Mesendoderm (in vitro differentiated cells): ENCODE results near the gene BOLA1. TPM values are rescaled to one million over a fixed set of nuclear protein-coding genes. Genes with fewer than 3 reads are reported as not detected.
"Not testable (repeated sequence)": the region's sequence is repeated elsewhere in the genome, so short reads cannot be mapped to it uniquely, and the experiment has no call there.

Source experiments
- DNase-seq: peaks from one replicate; pipeline ENCODE4 v3.0.0; 2013
- H2AK5ac ChIP-seq: 2 replicates; pipeline ENCODE4 v1.6.1; 2013; ENCODE audit warnings: low read length, inconsistent platforms
- H2BK120ac ChIP-seq: 2 replicates; pipeline ENCODE4 v1.6.1; 2013; ENCODE audit warnings: low read depth, mild to moderate bottlenecking, low read length, moderate library complexity, mixed read lengths
- H2BK15ac ChIP-seq: replicated peaks from 2 replicates; pipeline ENCODE4 v1.6.1; 2013; ENCODE audit warnings: low read depth, mild to moderate bottlenecking, moderate library complexity
- H2BK5ac ChIP-seq: 2 replicates; pipeline ENCODE4 v1.6.1; 2013; ENCODE audit warnings: low read length, inconsistent platforms
- H3K18ac ChIP-seq: 2 replicates; pipeline ENCODE4 v1.6.1; 2013; ENCODE audit warnings: mild to moderate bottlenecking, low read length, mixed read lengths
- H3K23ac ChIP-seq: one replicate; pipeline ENCODE4 v1.6.1; 2013; ENCODE audit warnings: low read length
- H3K27ac ChIP-seq: 2 replicates; pipeline ENCODE4 v1.5.1; 2013; ENCODE audit warnings: low read depth, mild to moderate bottlenecking, inconsistent platforms, low read length, moderate library complexity
- H3K27me3 ChIP-seq: 2 replicates; pipeline ENCODE4 v1.6.1; 2013; ENCODE audit warnings: low read length, control low read depth, mild to moderate bottlenecking, inconsistent platforms; ENCODE audit not compliant: insufficient read depth, poor library complexity
- H3K36me3 ChIP-seq: 2 replicates; pipeline ENCODE4 v1.6.1; 2013; ENCODE audit warnings: low read length, inconsistent platforms; ENCODE audit not compliant: control insufficient read depth, insufficient read depth
- H3K4ac ChIP-seq: one replicate; pipeline ENCODE4 v1.6.1; 2013; ENCODE audit warnings: low read depth, mild to moderate bottlenecking, low read length, moderate library complexity
- H3K4me1 ChIP-seq: 2 replicates; pipeline ENCODE4 v1.6.1; 2013; ENCODE audit warnings: low read depth, low read length, inconsistent platforms; ENCODE audit not compliant: control insufficient read depth
- H3K4me2 ChIP-seq: 2 replicates; pipeline ENCODE4 v1.6.1; 2013; ENCODE audit warnings: low read length
- H3K4me3 ChIP-seq: 2 replicates; pipeline ENCODE4 v1.5.1; 2013; ENCODE audit warnings: mild to moderate bottlenecking, low read length
- H3K56ac ChIP-seq: one replicate; pipeline ENCODE4 v1.6.1; 2013; ENCODE audit warnings: low read length
- H3K79me1 ChIP-seq: 2 replicates; pipeline ENCODE4 v1.6.1; 2013; ENCODE audit warnings: low read length, inconsistent platforms
- H3K79me2 ChIP-seq: 2 replicates; pipeline ENCODE4 v1.6.1; 2013; ENCODE audit warnings: mild to moderate bottlenecking, low read length; ENCODE audit not compliant: control insufficient read depth, insufficient read depth
- H3K9ac ChIP-seq: 2 replicates; pipeline ENCODE4 v1.6.1; 2013; ENCODE audit warnings: low read length, inconsistent platforms
- H4K5ac ChIP-seq: one replicate; pipeline ENCODE4 v1.6.1; 2013; ENCODE audit warnings: low read length
- H4K8ac ChIP-seq: one replicate; pipeline ENCODE4 v1.6.1; 2013; ENCODE audit warnings: low read depth, mild to moderate bottlenecking, control low read depth, low read length, moderate library complexity
- WGBS: extraction: QIAGEN DNeasy Blood & Tissue Kit; methylation state at CpG from one replicate; pipeline ENCODE4 v1.1.7; 2013; ENCODE audit warnings: low lambda C conversion rate, missing lambda C conversion rate; ENCODE audit not compliant: insufficient coverage; ENCODE audit errors: extremely low coverage; 5-methylcytosine and 5-hydroxymethylcytosine counted together
- polyA plus RNA-seq, 2 experiments: library from polyadenylated mRNA; stranded (reverse); fragments of 200-250 nt; gene quantifications; one replicate each; pipeline ENCODE4 v1.2.3, GENCODE V29; 2013

The BOLA1 gene
- 6.0 TPM for polyA plus RNA-seq (2013, experiment 1 of 2)
- 6.8 TPM for polyA plus RNA-seq (2013, experiment 2 of 2)

DNA sequence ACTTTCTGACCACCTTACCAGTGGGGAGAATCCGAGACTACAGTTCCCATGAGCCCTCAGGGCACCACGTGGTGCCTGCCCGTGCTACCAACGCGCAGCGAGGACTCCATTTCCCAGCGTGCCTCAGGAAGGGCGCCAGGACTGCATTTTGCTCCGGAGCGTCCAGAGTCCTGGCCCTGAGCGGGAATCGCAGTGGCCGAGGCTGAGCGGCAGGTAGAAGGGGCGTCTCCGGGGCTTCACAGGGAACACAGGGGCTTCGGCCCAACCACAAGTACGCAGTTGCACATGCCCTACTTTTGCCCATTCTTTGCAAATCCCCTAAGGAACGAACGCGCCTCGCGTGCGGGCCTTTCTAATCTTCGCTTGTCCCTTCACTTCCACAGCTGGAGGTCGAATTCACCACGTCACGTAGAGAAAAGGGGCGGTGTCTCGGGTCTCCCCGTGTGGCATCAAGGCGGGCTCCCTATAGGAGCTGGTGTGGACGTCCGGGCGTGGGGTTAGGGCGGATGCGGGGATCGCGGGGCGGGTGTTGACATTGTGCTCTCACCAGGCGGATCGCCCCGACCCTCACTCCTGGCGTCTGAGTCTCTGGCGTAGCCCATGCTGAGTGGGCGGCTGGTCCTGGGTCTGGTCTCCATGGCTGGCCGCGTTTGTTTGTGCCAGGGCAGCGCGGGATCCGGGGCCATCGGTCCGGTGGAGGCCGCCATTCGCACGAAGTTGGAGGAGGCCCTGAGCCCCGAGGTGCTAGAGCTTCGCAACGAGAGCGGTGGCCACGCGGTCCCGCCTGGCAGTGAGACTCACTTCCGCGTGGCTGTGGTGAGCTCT is at the start of gene BOLA1:
BOLA1 (plus strand) TSS at position 109 of the 825 bp plus-strand sequence; CDS start at position 601, 492 bp downstream.
- peak within 1 kb of the TSS; percentile 83 for H3K9ac ChIP-seq
- DNase-seq = peak; percentile 98
- H2BK120ac ChIP-seq = no peak within 1 kb of the TSS
- H4K8ac ChIP-seq = no peak within 1 kb of the TSS
- no peaks in the 10 kb centered on the region for H3K27me3 ChIP-seq
- peak within 1 kb of the TSS; percentile 76 for H3K4me3 ChIP-seq
- H3K18ac ChIP-seq = no peak within 1 kb of the TSS
- H2BK15ac ChIP-seq = no peak within 1 kb of the TSS
- no peaks in the 10 kb centered on the region for H3K36me3 ChIP-seq
- no peak within 1 kb of the TSS for H4K5ac ChIP-seq
- H3K4me1 ChIP-seq = no peaks in the 10 kb centered on the region
- H3K4ac ChIP-seq = peak within 1 kb of the TSS; percentile 40
- no peak within 1 kb of the TSS for H3K27ac ChIP-seq
- H3K79me1 ChIP-seq = no peaks in the 10 kb centered on the region
- H3K56ac ChIP-seq = peak within 1 kb of the TSS; percentile 97
- H3K79me2 ChIP-seq = no peaks in the 10 kb centered on the region
- H2AK5ac ChIP-seq = peak within 1 kb of the TSS; percentile 11
- H2BK5ac ChIP-seq = no peak within 1 kb of the TSS
- peak within 1 kb of the TSS; percentile 80 for H3K23ac ChIP-seq
- no CpG with 5 or more reads among the region's 65 CpGs for WGBS
- peak within 1 kb of the TSS; percentile 93 for H3K4me2 ChIP-seq

- H3K18ac ChIP-seq = peak overlapping the region; percentile 22
- no peak overlapping the region for H4K8ac ChIP-seq
- H2AK5ac ChIP-seq = no peak overlapping the region
- H2BK120ac ChIP-seq = peak overlapping the region; percentile 67
- peak overlapping the region; percentile 47 for H3K4me2 ChIP-seq
- peak overlapping the region; percentile 81 for H3K9ac ChIP-seq
- H3K79me1 ChIP-seq = peaks cover 4% of the 10 kb centered on the region
- peak overlapping the region; percentile 85 for H3K56ac ChIP-seq
- H4K5ac ChIP-seq = no peak overlapping the region
- H2BK15ac ChIP-seq = peak overlapping the region; percentile 19
- peak overlapping the region; percentile 69 for H3K4me3 ChIP-seq
- peaks cover 11% of the 10 kb centered on the region for H3K4me1 ChIP-seq
- peak overlapping the region; percentile 16 for H3K4ac ChIP-seq
- H3K23ac ChIP-seq = no peak overlapping the region
- no peaks in the 10 kb centered on the region for H3K36me3 ChIP-seq
- no CpG with 5 or more reads among the region's 9 CpGs for WGBS
- no peak overlapping the region for H3K27ac ChIP-seq
- DNase-seq = peak; percentile 22
- peaks cover 34% of the 10 kb centered on the region for H3K79me2 ChIP-seq
- no peak overlapping the region for H2BK5ac ChIP-seq
- H3K27me3 ChIP-seq = no peaks in the 10 kb centered on the region
Observed at GRCh38 chr1:149849947-149850360, 49.4 kb upstream of the BOLA1 start.

DNA sequence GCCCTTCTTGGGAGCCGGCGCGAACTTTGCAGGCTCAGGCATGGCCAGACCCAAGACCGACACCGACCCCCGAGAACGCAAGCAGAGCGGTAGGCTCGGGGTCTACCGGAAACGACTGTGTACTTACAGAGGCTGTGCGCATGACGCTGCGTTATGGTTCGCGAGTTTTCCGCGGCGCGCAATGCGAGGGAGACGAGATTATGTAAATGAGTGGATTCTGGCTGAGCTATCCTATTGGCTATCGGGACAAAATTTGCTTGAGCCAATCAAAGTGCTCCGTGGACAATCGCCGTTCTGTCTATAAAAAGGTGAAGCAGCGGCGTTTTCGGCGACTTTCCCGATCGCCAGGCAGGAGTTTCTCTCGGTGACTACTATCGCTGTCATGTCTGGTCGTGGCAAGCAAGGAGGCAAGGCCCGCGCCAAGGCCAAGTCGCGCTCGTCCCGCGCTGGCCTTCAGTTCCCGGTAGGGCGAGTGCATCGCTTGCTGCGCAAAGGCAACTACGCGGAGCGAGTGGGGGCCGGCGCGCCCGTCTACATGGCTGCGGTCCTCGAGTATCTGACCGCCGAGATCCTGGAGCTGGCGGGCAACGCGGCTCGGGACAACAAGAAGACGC is 48.5 kb upstream of the BOLA1 start:
- H4K8ac ChIP-seq, H4K5ac ChIP-seq, H2BK120ac ChIP-seq, H3K27me3 ChIP-seq, H2BK5ac ChIP-seq, H3K36me3 ChIP-seq, DNase-seq, H3K4me3 ChIP-seq, H3K27ac ChIP-seq, H2BK15ac ChIP-seq, H3K4me2 ChIP-seq, H3K9ac ChIP-seq, H2AK5ac ChIP-seq, H3K4me1 ChIP-seq, H3K4ac ChIP-seq, H3K18ac ChIP-seq, H3K79me1 ChIP-seq, H3K56ac ChIP-seq, H3K23ac ChIP-seq: not testable (repeated sequence)
- peaks cover 33% of the 10 kb centered on the region for H3K79me2 ChIP-seq
- WGBS = no CpG with 5 or more reads among the region's 62 CpGs

GRCh38 chr1:149851585-149852213 is 47.7 kb upstream of the BOLA1 start:
- not testable (repeated sequence) for H3K36me3 ChIP-seq, DNase-seq, H3K18ac ChIP-seq, H3K4ac ChIP-seq, H2BK5ac ChIP-seq, H3K4me1 ChIP-seq, H3K23ac ChIP-seq, H4K8ac ChIP-seq, H4K5ac ChIP-seq, H3K4me3 ChIP-seq, H3K27ac ChIP-seq, H2AK5ac ChIP-seq, H2BK15ac ChIP-seq, H3K9ac ChIP-seq, H3K27me3 ChIP-seq, H3K79me1 ChIP-seq, H2BK120ac ChIP-seq, H3K56ac ChIP-seq, H3K4me2 ChIP-seq
- no CpG with 5 or more reads among the region's 53 CpGs for WGBS
- peaks cover 31% of the 10 kb centered on the region for H3K79me2 ChIP-seq

DNA sequence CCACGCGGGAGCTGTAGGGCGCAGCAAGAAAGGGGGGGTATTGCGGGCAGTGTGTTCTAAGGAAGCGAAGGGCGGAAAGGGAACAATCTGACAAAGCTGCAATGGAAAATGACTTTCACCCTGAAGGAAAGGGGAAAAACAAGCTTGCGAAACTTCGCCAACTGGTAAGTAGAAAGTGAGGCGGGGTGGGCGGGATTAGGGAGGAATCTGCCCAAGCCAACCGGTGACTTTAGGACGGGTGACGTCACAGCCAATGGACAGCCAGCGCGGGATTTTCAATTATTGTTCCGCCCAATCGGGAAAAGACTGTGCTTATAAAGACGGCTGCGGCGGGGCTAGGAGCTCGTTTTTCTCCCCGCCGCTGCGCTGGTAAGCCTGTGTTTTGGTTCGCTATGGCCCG is 47.1 kb upstream of the BOLA1 start:
- H3K27ac ChIP-seq, H3K56ac ChIP-seq, H4K8ac ChIP-seq, H3K9ac ChIP-seq, H3K18ac ChIP-seq, H3K36me3 ChIP-seq, H3K79me1 ChIP-seq, DNase-seq, H4K5ac ChIP-seq, H2BK120ac ChIP-seq, H3K4ac ChIP-seq, H3K27me3 ChIP-seq, H3K23ac ChIP-seq, H2BK5ac ChIP-seq, H2AK5ac ChIP-seq, H3K4me2 ChIP-seq, H3K4me1 ChIP-seq, H2BK15ac ChIP-seq, H3K4me3 ChIP-seq: not testable (repeated sequence)
- no CpG with 5 or more reads among the region's 26 CpGs for WGBS
- peaks cover 26% of the 10 kb centered on the region for H3K79me2 ChIP-seq
